Aorta (tissue), 5 donors: ENCODE measurements around the gene HM13. TPM values are rescaled to one million over a fixed set of nuclear protein-coding genes. Genes with fewer than 3 reads are reported as not detected.
"Not testable (repeated sequence)": the region's sequence is repeated elsewhere in the genome, so short reads cannot be mapped to it uniquely, and the experiment has no call there.

Experiments
- ATAC-seq: fragments of 200-7000 bp; cut with Tn5 transposase; one replicate; pipeline ENCODE4 v1.9.1; 2022; ENCODE audit warnings: moderate library complexity; ENCODE audit not compliant: low FRiP score
- DNase-seq, 2 donors: peaks; one replicate each; pipeline ENCODE4 v3.0.0-alpha.2; 2020
- H3K27ac ChIP-seq, 2 donors: one replicate each; pipeline ENCODE4 v1.5.1; 2013; ENCODE audit warnings: low read length in 2 of 2, mild to moderate bottlenecking in 2 of 2, moderate library complexity in 2 of 2, control low read depth in 1 of 2, inconsistent platforms in 1 of 2, low read depth in 1 of 2
- H3K27me3 ChIP-seq, 2 donors: one replicate each; pipeline ENCODE4 v1.6.1; 2013; ENCODE audit warnings: control low read depth in 1 of 2, low read length in 1 of 2, mild to moderate bottlenecking in 1 of 2, moderate library complexity in 1 of 2; ENCODE audit not compliant: insufficient read depth in 2 of 2, control insufficient read depth in 1 of 2
- H3K36me3 ChIP-seq, 2 donors: one replicate each; pipeline ENCODE4 v1.6.1; 2013; ENCODE audit warnings: control low read depth in 1 of 2, low read length in 1 of 2, mild to moderate bottlenecking in 1 of 2; ENCODE audit not compliant: insufficient read depth in 2 of 2, control insufficient read depth in 1 of 2
- H3K4me1 ChIP-seq, 2 donors: one replicate each; pipeline ENCODE4 v1.6.1; 2013; ENCODE audit warnings: low read length in 2 of 2, control low read depth in 1 of 2, mild to moderate bottlenecking in 1 of 2, moderate library complexity in 1 of 2; ENCODE audit not compliant: insufficient read depth in 2 of 2, control insufficient read depth in 1 of 2
- H3K4me3 ChIP-seq, 2 donors: one replicate each; pipeline ENCODE4 v1.5.1; 2013; ENCODE audit warnings: low read length in 2 of 2, control low read depth in 1 of 2, mild to moderate bottlenecking in 1 of 2
- H3K9me3 ChIP-seq: one replicate; pipeline ENCODE4 v1.6.1; 2013; ENCODE audit warnings: mild to moderate bottlenecking, low read length; ENCODE audit not compliant: control insufficient read depth
- WGBS, 2 donors: extraction: QIAGEN DNeasy Blood & Tissue Kit; methylation state at CpG; one replicate each; pipeline ENCODE4 v1.1.7; 2013; 5-methylcytosine and 5-hydroxymethylcytosine counted together
- intact Hi-C, 2 donors: fragments of 100-400 bp; cut with DNase I; formaldehyde crosslinking; loops; one replicate each; pipeline versions ENCODE4 v1.14.2 to v1.15.0; 2022
- polyA plus RNA-seq, 2 donors: library from polyadenylated mRNA; stranded (reverse); fragments of 200-250 nt; gene quantifications; one replicate each; pipeline ENCODE4 v1.2.3, GENCODE V29; 2013
- total RNA-seq, 2 donors: library from RNA; stranded (reverse); fragmentation: NEBNext Ultra II Directional; extraction: Animal tissue kit (Norgen Biotek cat#: 25700); gene quantifications; one replicate each; pipeline ENCODE4 v1.2.1, GENCODE V29; 2021
- donor health status: healthy with polysubstance abuse.
- donor health status: Bipolar disorder and iron deficiency.
- donor health status: DM: no; HTN: no; CAD: no.
- donor health status: DM: no; HTN: no; CAD: no.
- donor health status: DM: yes; HTN: yes; CAD: no.

The HM13 gene
- total and polyA plus RNA-seq, 4 donors = 41.8 to 139 (median 122) TPM

GRCh38 chr20:31536575-31536974, 22.3 kb downstream of the HM13 start:
- intact Hi-C loops = no loop called here
- peaks cover 10 to 16% of the 10 kb centered on the region in 2 donors for H3K36me3 ChIP-seq
- no peak for ATAC-seq

DNA sequence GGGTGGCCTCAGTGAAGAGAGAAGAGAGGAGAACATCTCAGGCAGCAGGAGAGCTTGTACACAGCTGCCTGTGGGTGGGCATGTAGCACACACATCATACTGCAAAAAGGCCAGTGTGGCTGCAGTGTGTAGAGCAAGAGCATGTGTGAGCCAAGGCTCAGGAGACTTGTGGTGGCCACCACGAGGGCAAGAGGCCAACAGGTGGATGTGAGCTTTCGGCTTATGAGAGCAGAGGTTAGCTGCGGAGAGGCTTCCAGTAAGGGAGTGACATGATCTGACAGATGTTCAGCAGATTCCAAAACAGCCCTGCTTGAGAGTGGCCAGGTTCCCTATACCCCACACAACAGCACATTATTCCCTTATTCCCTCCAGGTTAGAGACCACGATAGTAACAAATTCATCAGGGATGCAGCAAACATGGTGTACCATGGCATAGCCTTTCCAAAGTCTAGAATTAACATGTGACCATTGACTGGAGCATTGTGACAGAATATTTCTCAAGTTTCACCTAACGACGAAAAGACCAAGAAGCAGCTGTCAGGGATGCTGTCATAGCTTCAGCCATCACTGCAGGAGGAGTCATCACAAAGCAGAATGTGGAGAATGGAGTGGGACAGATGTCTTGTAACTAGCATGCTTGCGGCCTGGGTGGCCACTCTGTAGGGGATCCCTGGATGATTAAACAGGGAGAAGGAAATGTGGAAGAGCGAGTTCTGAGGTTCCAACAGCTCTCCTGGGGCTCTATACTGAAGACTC, 23.1 kb downstream of the HM13 start:
- Histone ChIP-seq H3K36me3 (peaks cover 10 to 16% of the 10 kb centered on the region in 2 donors), H3K9me3 (no peaks in the 10 kb centered on the region), H3K27me3 (no peaks in the 10 kb centered on the region), H3K27ac (no peak overlapping the region), H3K4me1 (no peaks in the 10 kb centered on the region), H3K4me3 (no peak overlapping the region)
- DNase-seq = no peak
- ATAC-seq = no peak
- 88 to 91% methylated on average over 8 of the region's 8 CpGs for WGBS, 2 donors
- intact Hi-C loops = no loop called here

More at GRCh38 chr20:31536575-31536974, 22.3 kb downstream of the HM13 start:
- no peak overlapping the region for H3K27ac ChIP-seq
- H3K27me3 ChIP-seq = no peaks in the 10 kb centered on the region
- 96% methylated on average over 5 of the region's 5 CpGs for WGBS, 2 donors
- no peaks in the 10 kb centered on the region for H3K9me3 ChIP-seq
- no peaks in the 10 kb centered on the region for H3K4me1 ChIP-seq
- no peak overlapping the region for H3K4me3 ChIP-seq
- no peak for DNase-seq

DNA sequence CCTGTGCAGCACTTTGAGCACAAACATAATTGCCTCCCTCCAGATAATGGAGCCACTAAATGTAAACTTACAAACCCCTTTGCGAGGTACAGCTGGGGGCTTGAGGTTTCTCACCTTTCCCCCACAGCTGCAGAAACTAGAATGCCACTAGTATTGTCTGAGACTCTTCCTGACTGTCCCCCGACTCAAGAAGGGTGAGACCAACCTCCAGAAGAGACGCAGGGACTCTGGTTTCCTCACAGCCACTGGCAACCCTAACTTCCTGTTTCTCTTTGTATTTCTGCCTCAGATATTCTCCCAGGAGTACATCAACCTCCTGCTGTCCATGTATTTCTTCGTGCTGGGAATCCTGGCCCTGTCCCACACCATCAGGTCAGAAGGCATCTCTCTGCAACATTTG, 23.6 kb downstream of the HM13 start:
- Histone ChIP-seq H3K4me1 (no peaks in the 10 kb centered on the region), H3K9me3 (no peaks in the 10 kb centered on the region), H3K36me3 (peaks cover 6 to 14% of the 10 kb centered on the region in 2 donors), H3K27me3 (no peaks in the 10 kb centered on the region), H3K27ac (no peak overlapping the region), H3K4me3 (no peak overlapping the region)
- no peak for ATAC-seq
- no peak for DNase-seq
- 86 to 87% methylated on average over 4 of the region's 4 CpGs for WGBS, 2 donors
- intact Hi-C loops = no loop called here

GRCh38 chr20:31538326-31538725, 24.1 kb downstream of the HM13 start:
- intact Hi-C loops = no loop called here
- Histone ChIP-seq H3K36me3 (peaks cover 6 to 14% of the 10 kb centered on the region in 2 donors), H3K27me3 (no peaks in the 10 kb centered on the region), H3K27ac (no peak overlapping the region), H3K4me3 (no peak overlapping the region), H3K9me3 (no peaks in the 10 kb centered on the region), H3K4me1 (no peaks in the 10 kb centered on the region)
- DNase-seq = no peak
- no peak for ATAC-seq
- WGBS, 2 donors = 91 to 92% methylated on average over 4 of the region's 4 CpGs

DNA sequence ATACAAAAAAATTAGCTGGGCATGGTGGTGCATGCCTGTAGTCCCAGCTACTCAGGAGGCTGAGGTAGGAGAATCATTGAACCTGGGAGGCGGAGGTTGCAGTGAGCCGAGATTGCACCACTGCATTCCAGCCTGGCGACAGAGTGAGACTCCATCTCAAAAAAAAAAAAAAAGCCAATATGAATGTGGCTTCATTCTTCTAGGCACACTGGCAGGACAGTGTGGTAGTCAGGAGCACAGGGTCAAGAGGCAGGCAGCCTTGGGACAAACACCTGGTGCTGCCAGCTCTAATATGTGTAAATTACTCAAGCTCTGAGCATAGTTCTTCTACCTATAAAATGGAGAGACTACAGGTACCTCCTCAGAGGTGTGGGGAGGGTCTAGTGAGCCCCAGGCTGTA, 25.4 kb downstream of the HM13 start:
- ATAC-seq, H3K9me3 ChIP-seq, H3K4me3 ChIP-seq, intact Hi-C loops, H3K4me1 ChIP-seq, H3K27ac ChIP-seq, DNase-seq, H3K27me3 ChIP-seq: not testable (repeated sequence)
- H3K36me3 ChIP-seq = peaks cover 3 to 14% of the 10 kb centered on the region in 2 donors
- WGBS, 2 donors = 84 to 90% methylated on average over 3 of the region's 3 CpGs

- H3K27me3 ChIP-seq = no peaks in the 10 kb centered on the region
- DNase-seq (no peak), ATAC-seq (no peak)
- intact Hi-C loops = no loop called here
- no peaks in the 10 kb centered on the region for H3K9me3 ChIP-seq
- H3K4me3 ChIP-seq = no peak overlapping the region
- 84 to 87% methylated on average over 3 of the region's 3 CpGs for WGBS, 2 donors
- no peak overlapping the region for H3K27ac ChIP-seq
- peaks cover 3 to 14% of the 10 kb centered on the region in 2 donors for H3K36me3 ChIP-seq
- no peaks in the 10 kb centered on the region for H3K4me1 ChIP-seq
These were observed 26.2 kb downstream of the HM13 start for GRCh38 chr20:31540406-31540805.

DNA sequence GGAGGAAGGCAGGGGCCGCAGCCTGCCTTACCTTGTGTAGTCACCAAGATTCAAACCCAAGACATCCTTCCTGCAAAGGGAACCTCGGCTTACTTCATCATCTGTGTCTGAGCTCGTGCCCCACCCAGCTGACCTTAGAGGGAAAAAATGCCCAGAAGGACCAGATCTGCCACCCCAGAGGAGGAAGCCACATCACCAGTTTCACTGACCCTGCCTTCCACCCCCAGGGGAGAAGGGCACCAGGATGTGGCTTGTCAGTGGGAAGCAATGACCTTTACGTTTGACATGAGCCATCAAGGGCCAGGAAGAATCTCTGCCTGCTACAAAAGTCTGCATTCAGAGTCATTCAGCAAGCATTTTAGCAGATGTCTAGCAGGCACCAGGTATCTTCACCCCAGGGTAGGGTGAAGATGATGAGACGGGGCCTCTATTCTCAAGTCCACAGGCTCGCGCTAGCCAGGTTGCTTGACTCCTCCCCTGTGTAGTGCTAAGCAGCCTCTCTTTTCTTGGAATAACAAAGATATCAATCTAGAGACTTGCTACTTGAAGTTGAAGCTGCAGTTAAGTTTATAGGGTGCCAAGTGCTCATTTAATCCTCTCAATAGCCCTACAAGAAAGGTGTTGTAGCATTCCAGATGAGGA, 28.1 kb downstream of the HM13 start:
- peaks cover 3 to 10% of the 10 kb centered on the region in 2 donors for H3K36me3 ChIP-seq
- no peaks in the 10 kb centered on the region for H3K9me3 ChIP-seq
- H3K4me3 ChIP-seq = no peak overlapping the region
- DNase-seq (no peak), ATAC-seq (no peak)
- H3K27ac ChIP-seq = no peak overlapping the region
- H3K4me1 ChIP-seq = no peaks in the 10 kb centered on the region
- intact Hi-C loops = no loop called here
- WGBS, 2 donors = 80 to 84% methylated on average over 7 of the region's 7 CpGs
- no peaks in the 10 kb centered on the region for H3K27me3 ChIP-seq

GRCh38 chr20:31542963-31543362, 28.7 kb downstream of the HM13 start:
- Histone ChIP-seq H3K27ac (no peak overlapping the region), H3K4me3 (no peak overlapping the region), H3K9me3 (no peaks in the 10 kb centered on the region), H3K27me3 (no peaks in the 10 kb centered on the region), H3K36me3 (peaks cover 0 to 10% of the 10 kb centered on the region in 2 donors), H3K4me1 (no peaks in the 10 kb centered on the region)
- WGBS, 2 donors = 97 to 98% methylated on average over 8 of the region's 8 CpGs
- no peak for DNase-seq
- no peak for ATAC-seq
- intact Hi-C loops = no loop called here
